Central memory CD4-positive, alpha-beta T cell (primary cell): Measurements from ENCODE around the gene WNK2.

Experiments
- DNase-seq: peaks from one replicate; pipeline ENCODE4 v3.0.0; 2022

Gene WNK2

GRCh38 chr9:93255994-93256877, 72.3 kb downstream of the WNK2 start:
- no peak for DNase-seq

GRCh38 chr9:93256878-93257807, 73.2 kb downstream of the WNK2 start:
- DNase-seq = no peak

- DNase-seq = no peak
Observed at GRCh38 chr9:93257808-93258331, 73.9 kb downstream of the WNK2 start.

GRCh38 chr9:93258419-93258817, 74.5 kb downstream of the WNK2 start:
- DNase-seq = no peak

- DNase-seq = no peak
Observed at GRCh38 chr9:93258818-93259489, 75.0 kb downstream of the WNK2 start.

GRCh38 chr9:93259490-93260262, 75.7 kb downstream of the WNK2 start:
- DNase-seq = no peak

- DNase-seq = no peak
Observed at GRCh38 chr9:93260263-93261066, 76.5 kb downstream of the WNK2 start.

GRCh38 chr9:93261281-93261680, 77.3 kb downstream of the WNK2 start:
- no peak for DNase-seq

- DNase-seq = no peak
Observed at GRCh38 chr9:93261735-93262523, 78.0 kb downstream of the WNK2 start.

GRCh38 chr9:93262537-93263310, 78.8 kb downstream of the WNK2 start:
- DNase-seq = no peak

- no peak for DNase-seq
Observed at GRCh38 chr9:93263334-93264229, 79.6 kb downstream of the WNK2 start.

GRCh38 chr9:93264338-93265125, 80.6 kb downstream of the WNK2 start:
- DNase-seq = no peak

GRCh38 chr9:93265301-93265971, 81.5 kb downstream of the WNK2 start:
- DNase-seq = no peak

GRCh38 chr9:93265972-93266371, 82.0 kb downstream of the WNK2 start:
- no peak for DNase-seq

- no peak for DNase-seq
Observed at GRCh38 chr9:93266521-93267001, 82.6 kb downstream of the WNK2 start.

- DNase-seq = no peak
Observed at GRCh38 chr9:93267091-93267541, 83.2 kb downstream of the WNK2 start.
